ENCODE data around the gene RPIA. TPM values are rescaled to one million over a fixed set of nuclear protein-coding genes. Genes with fewer than 3 reads are reported as not detected.

RPIA gene
- total RNA-seq, 1 donor from 2014 or later = 17.5 TPM

DNA sequence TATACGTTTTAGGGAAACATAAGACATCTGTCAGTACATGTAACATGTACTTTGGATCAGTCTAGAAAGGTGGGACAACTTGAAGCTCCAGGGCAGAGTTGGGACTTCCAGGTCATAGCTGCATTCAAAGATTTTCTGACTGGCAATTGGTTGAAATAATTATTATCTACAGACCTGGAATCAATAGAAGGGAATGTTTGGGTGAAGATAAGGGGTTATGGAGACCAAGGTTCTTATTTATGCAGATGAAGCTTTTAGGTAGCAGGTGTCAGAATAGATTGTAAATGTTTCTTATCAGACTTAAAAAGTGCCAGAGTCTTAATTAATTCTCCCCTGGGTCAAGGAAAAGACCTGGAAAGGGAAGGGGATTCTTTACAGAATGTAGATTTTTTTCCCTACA, 19.8 kb downstream of the RPIA start:
- Histone ChIP-seq H3K9me3 (no peaks in the 10 kb centered on the region), H3K36me3 (no peaks in the 10 kb centered on the region), H3K4me3 (no peak overlapping the region), H3K27me3 (no peaks in the 10 kb centered on the region), H3K4me1 (peaks cover 4% of the 10 kb centered on the region), H3K27ac (no peak overlapping the region)
- no peak for TF ChIP-seq CTCF (IDR thresholded peaks at IDR 0.05)
- DNase-seq (no peak), ATAC-seq (no peak)
- intact Hi-C loops (cut with DNase I) = no loop called here

GRCh38 chr2:88711897-88712296, 20.4 kb downstream of the RPIA start:
- ATAC-seq = no peak
- intact Hi-C loops (cut with DNase I) = no loop called here
- no peaks in the 10 kb centered on the region for H3K27me3 ChIP-seq

GRCh38 chr2:88713408-88713807, 21.9 kb downstream of the RPIA start:
- ATAC-seq (no peak), DNase-seq (no peak)
- no peaks in the 10 kb centered on the region for H3K36me3 ChIP-seq
- no peaks in the 10 kb centered on the region for H3K27me3 ChIP-seq
- H3K4me1 ChIP-seq = peaks cover 4% of the 10 kb centered on the region
- no peak for TF ChIP-seq CTCF (IDR thresholded peaks at IDR 0.05)
- intact Hi-C loops (cut with DNase I) = no loop called here
- no peaks in the 10 kb centered on the region for H3K9me3 ChIP-seq
- no peak overlapping the region for H3K4me3 ChIP-seq
- no peak overlapping the region for H3K27ac ChIP-seq

More at GRCh38 chr2:88711897-88712296, 20.4 kb downstream of the RPIA start:
- TF ChIP-seq CTCF (IDR thresholded peaks at IDR 0.05) = no peak
- H3K4me1 ChIP-seq = peaks cover 4% of the 10 kb centered on the region
- H3K36me3 ChIP-seq = no peaks in the 10 kb centered on the region
- H3K27ac ChIP-seq = no peak overlapping the region
- H3K4me3 ChIP-seq = no peak overlapping the region
- no peaks in the 10 kb centered on the region for H3K9me3 ChIP-seq
- DNase-seq = no peak

- no peaks in the 10 kb centered on the region for H3K36me3 ChIP-seq
- TF ChIP-seq CTCF (IDR thresholded peaks at IDR 0.05) = no peak
- no peak for DNase-seq
- no peak for ATAC-seq
- H3K27ac ChIP-seq = no peak overlapping the region
- no peaks in the 10 kb centered on the region for H3K4me1 ChIP-seq
- no peaks in the 10 kb centered on the region for H3K27me3 ChIP-seq
- H3K9me3 ChIP-seq = no peaks in the 10 kb centered on the region
- intact Hi-C loops (cut with DNase I) = no loop called here
- H3K4me3 ChIP-seq = no peak overlapping the region
Observed at GRCh38 chr2:88714667-88715066, 23.2 kb downstream of the RPIA start.

DNA sequence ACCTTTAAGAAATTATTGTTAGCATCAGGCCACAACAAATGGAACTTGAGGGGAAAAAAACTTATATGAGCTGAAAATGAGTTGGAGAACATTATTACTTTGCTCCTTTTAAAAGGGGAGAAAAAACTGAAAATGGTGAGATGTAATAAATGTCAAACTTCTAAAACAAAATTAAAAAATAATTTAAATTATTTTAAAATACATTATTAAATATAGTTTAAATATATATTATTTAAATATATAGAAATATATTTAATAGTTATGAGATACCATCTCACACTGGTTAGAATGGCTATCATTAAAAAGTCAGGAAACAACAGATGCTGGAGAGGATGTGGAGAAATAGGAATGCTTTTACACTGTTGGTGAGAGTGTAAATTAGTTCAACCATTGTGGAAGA, 28.9 kb downstream of the RPIA start:
- no peaks in the 10 kb centered on the region for H3K36me3 ChIP-seq
- intact Hi-C loops (cut with DNase I) = no loop called here
- no peak overlapping the region for H3K4me3 ChIP-seq
- H3K4me1 ChIP-seq = no peaks in the 10 kb centered on the region
- ATAC-seq (no peak), DNase-seq (no peak)
- H3K27ac ChIP-seq = no peak overlapping the region
- H3K9me3 ChIP-seq = no peaks in the 10 kb centered on the region
- no peak for TF ChIP-seq CTCF (IDR thresholded peaks at IDR 0.05)
- no peaks in the 10 kb centered on the region for H3K27me3 ChIP-seq

GRCh38 chr2:88721268-88721667, 29.8 kb downstream of the RPIA start:
- Histone ChIP-seq H3K9me3 (no peaks in the 10 kb centered on the region), H3K4me1 (no peaks in the 10 kb centered on the region), H3K27ac (no peak overlapping the region), H3K27me3 (no peaks in the 10 kb centered on the region), H3K36me3 (no peaks in the 10 kb centered on the region), H3K4me3 (no peak overlapping the region)
- TF ChIP-seq CTCF (IDR thresholded peaks at IDR 0.05) = no peak
- no peak for ATAC-seq
- no peak for DNase-seq
- intact Hi-C loops (cut with DNase I) = no loop called here

Measured in upper lobe of right lung (tissue), 1 donor.